GM12891 (cell line): Measurements from ENCODE around the gene TMC2.

Experiments
- POLR2A ChIP-seq: IDR thresholded peaks from 2 replicates; pipeline ENCODE4 v1.6.1; 2011; ENCODE audit warnings: low read depth, low read length, control low read depth
- POLR2AphosphoS5 ChIP-seq: IDR thresholded peaks from 2 replicates; pipeline ENCODE4 v1.6.1; 2011; ENCODE audit warnings: low read depth, low read length, control low read depth
- TAF1 ChIP-seq: IDR thresholded peaks from 2 replicates; pipeline ENCODE4 v1.6.1; 2011; ENCODE audit warnings: low read depth, low read length, control low read depth

GRCh38 chr20:2657241-2657640 is 120.9 kb downstream of the TMC2 start:
- TF ChIP-seq POLR2A (no peak; the same call in none of the 2 replicates), POLR2AphosphoS5 (peak; percentile 59; the same call in 1 of the 2 replicates), TAF1 (no peak)
